GM19025 (cell line): Measurements from ENCODE around the gene HCST.

ENCODE experiments used
- ATAC-seq: cut with Tn5 transposase; IDR thresholded peaks from one replicate; pipeline ENCODE4 v1.9.1; 2021; ENCODE audit warnings: mild to moderate bottlenecking, low read depth, moderate library complexity; ENCODE audit not compliant: unreplicated experiment

HCST gene

DNA sequence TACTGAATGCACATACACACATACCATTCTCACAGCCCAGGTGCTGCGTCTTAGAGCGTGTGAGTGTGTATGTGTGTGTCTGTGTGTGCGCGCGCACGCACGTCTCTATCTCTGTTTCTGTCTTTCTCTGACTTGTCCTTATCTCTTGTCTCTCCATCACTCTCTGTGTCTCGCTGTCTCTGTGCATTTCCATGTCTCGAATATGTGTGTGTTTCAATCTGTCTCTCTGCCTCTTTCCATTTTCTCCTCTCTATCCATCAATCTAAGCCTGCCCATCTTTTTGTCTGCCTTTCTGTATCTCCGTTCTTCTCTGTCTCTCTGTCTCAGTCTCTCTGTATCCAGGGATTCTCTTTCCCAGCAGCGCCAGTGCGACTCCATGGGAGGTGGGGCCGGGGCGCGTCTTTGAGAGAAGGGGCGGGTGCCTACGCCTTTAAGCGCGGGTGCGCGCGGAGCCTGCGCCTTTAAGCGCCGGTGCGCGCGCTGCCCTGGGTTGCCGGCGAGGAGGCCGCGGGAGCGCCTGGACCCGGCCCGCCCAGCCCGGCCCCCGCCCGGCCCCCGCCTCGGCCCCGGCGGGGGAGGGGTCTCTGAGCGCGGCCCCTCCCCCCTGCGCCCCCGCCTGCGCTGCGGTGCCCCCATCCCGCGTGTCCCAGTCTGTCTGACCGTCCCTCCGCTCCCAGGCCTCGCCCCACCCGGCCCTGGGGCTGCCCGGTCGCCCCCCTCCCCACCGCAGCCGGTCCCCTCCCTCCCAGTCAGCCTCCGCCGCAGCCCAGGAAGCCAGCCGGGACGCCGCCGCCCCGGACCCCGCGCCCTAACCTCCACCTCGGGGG is 33.8 kb downstream of the HCST start, which contains the start of gene LRFN3:
Gene LRFN3, plus strand, starts transcription at position 464 of the 827 bp plus-strand sequence. CDS start 3,052 bp downstream, outside the sequence.
- ATAC-seq, result no peak

DNA sequence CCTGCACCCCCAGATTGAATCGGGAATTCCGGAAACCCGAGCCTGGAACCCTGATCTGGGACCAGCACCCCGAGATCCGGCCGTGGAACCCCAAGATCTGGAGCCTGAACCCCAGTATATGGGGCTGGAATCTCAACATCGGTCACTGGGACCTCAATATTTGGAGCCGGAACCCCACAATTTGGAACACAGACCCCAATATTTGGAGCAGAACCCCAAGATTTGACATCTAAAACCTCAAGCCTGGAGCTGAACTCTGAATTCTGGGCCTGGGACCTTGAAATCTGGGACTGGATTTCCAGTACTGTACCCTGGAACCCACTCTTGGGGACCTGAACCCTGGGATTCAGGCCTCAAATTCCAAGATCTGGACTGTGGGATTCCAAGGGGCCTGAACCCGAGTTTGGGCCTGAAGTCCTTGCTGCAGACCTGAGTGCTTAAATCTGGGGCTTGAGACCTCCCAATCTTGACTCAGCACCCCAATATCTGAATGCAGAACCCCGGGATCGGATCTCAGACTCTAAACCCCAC is 34.5 kb downstream of the HCST start:
- ATAC-seq, result no peak

- ATAC-seq, result no peak
These were observed 35.3 kb downstream of the HCST start for GRCh38 chr19:35937345-35938281.

DNA sequence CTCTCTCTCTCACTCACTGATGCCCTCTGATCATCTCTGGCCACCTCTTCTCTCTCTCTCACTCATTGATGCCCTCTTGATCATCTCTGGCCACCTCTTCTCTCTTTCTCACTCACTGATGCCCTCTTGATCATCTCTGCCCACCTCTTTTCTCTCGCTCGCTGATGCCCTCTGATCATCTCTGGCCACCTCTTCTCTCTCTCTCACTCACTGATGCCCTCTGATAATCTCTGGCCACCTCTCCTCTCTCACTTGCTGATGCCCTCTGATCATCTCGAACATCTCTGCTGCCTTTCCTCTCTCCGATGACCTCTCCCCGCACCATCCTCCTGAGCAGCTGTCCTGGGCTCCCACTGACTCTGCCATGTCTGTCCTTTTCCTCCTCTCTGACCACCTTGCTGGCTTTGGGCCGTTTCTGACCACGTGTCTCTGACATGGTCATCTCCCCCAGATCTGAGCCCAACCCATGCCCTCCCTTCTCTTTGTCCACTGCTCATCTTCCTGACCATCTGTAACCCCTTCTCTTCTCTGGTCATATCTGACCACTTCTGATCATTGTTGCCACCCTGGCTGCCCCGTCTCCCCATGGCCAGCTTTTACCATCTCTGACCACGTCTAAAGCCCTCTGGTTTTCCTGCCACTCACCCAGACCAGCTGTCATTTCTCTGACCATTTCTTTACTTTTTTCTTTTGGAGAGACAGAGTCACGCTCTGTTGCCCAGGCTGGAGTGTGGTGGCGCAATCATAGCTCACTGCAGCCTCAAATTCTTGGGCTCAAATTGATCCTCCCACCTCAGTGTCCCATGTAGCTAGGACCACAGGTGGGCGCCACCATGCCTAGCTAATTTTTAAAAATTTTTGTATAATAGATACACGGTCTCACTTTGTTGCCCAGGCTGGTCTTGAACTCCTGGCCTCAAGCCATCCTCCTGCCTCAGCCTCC is 36.2 kb downstream of the HCST start:
- ATAC-seq, result no peak

GRCh38 chr19:35939307-35940077 is 37.2 kb downstream of the HCST start:
- no peak for ATAC-seq

- no peak for ATAC-seq
These were observed 37.9 kb downstream of the HCST start for GRCh38 chr19:35940078-35940775.

DNA sequence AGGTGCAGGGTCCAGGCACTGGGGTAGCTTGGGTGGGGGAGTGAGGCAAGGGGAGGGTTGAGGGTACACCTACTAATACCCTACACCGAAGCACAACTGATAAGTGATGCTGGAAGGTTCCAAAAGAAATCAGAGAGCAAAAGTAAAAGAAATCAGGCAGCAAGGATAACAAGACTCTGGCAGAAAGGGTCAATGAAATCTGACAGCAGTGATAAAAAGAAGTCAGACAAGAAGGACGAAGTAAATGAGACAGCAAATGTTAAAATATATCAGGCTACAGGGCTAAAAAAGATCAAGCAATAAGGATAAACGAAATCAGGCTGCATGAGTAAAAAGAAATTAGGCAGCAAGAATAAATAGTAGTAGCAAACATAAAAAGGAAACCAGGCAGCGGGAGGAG is 38.5 kb downstream of the HCST start:
- no peak for ATAC-seq

- ATAC-seq, result no peak
These were observed 39.9 kb downstream of the HCST start for GRCh38 chr19:35942235-35942634.

- no peak for ATAC-seq
These were observed 41.3 kb downstream of the HCST start for GRCh38 chr19:35943321-35944301.

- no peak for ATAC-seq
These were observed 42.2 kb downstream of the HCST start for GRCh38 chr19:35944556-35944955.

- ATAC-seq, result no peak
These were observed 42.9 kb downstream of the HCST start for GRCh38 chr19:35945121-35945790.

GRCh38 chr19:35946203-35946602 is 43.9 kb downstream of the HCST start:
- no peak for ATAC-seq

- ATAC-seq, result no peak
These were observed 46.8 kb downstream of the HCST start for GRCh38 chr19:35949131-35949530.
